ENCODE measurements around the gene LCP1.

The LCP1 gene

DNA sequence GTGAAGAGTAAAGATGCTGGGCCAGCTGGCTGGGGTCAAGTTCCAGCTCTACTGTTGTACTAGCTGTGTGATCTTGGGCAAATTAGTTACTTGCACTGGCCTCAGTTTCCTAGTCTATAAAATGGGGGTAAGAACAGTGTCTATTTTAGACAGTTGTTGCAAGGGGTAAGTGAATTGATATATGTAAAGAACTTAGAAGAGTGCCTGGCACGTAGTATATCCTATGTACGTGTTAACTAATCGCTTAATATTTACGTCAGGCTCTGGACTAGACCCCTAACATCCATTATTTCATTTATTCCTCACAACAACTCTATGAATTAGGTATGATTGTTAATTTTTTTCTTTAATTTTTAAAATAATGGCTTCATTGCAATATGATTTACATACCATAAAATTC lies 3.7 kb upstream of the LCP1 start:
- no peak for DNase-seq (ENCODE audit: low read depth in 1 of 2, low spot score in 1 of 2)
- no peaks in the 10 kb centered on the region for H3K27me3 ChIP-seq (ENCODE audit: insufficient read depth, poor library complexity, severe bottlenecking)
- no peak for TF ChIP-seq GABPA (IDR thresholded peaks at IDR 0.05; ENCODE audit: low read depth)
- no peak for TF ChIP-seq POLR2AphosphoS5 (IDR thresholded peaks at IDR 0.05; ENCODE audit: low read depth)
- TF ChIP-seq, protein P1, sequence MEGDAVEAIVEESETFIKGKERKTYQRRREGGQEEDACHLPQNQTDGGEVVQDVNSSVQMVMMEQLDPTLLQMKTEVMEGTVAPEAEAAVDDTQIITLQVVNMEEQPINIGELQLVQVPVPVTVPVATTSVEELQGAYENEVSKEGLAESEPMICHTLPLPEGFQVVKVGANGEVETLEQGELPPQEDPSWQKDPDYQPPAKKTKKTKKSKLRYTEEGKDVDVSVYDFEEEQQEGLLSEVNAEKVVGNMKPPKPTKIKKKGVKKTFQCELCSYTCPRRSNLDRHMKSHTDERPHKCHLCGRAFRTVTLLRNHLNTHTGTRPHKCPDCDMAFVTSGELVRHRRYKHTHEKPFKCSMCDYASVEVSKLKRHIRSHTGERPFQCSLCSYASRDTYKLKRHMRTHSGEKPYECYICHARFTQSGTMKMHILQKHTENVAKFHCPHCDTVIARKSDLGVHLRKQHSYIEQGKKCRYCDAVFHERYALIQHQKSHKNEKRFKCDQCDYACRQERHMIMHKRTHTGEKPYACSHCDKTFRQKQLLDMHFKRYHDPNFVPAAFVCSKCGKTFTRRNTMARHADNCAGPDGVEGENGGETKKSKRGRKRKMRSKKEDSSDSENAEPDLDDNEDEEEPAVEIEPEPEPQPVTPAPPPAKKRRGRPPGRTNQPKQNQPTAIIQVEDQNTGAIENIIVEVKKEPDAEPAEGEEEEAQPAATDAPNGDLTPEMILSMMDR (IDR thresholded peaks at IDR 0.05; ENCODE audit: insufficient read depth, low read length), result no peak
- TF ChIP-seq, protein P2, sequence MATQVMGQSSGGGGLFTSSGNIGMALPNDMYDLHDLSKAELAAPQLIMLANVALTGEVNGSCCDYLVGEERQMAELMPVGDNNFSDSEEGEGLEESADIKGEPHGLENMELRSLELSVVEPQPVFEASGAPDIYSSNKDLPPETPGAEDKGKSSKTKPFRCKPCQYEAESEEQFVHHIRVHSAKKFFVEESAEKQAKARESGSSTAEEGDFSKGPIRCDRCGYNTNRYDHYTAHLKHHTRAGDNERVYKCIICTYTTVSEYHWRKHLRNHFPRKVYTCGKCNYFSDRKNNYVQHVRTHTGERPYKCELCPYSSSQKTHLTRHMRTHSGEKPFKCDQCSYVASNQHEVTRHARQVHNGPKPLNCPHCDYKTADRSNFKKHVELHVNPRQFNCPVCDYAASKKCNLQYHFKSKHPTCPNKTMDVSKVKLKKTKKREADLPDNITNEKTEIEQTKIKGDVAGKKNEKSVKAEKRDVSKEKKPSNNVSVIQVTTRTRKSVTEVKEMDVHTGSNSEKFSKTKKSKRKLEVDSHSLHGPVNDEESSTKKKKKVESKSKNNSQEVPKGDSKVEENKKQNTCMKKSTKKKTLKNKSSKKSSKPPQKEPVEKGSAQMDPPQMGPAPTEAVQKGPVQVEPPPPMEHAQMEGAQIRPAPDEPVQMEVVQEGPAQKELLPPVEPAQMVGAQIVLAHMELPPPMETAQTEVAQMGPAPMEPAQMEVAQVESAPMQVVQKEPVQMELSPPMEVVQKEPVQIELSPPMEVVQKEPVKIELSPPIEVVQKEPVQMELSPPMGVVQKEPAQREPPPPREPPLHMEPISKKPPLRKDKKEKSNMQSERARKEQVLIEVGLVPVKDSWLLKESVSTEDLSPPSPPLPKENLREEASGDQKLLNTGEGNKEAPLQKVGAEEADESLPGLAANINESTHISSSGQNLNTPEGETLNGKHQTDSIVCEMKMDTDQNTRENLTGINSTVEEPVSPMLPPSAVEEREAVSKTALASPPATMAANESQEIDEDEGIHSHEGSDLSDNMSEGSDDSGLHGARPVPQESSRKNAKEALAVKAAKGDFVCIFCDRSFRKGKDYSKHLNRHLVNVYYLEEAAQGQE (IDR thresholded peaks at IDR 0.05; ENCODE audit: insufficient replicate concordance, low read depth), result no peak
- TF ChIP-seq SPI1 (IDR thresholded peaks at IDR 0.05; ENCODE audit: borderline replicate concordance, low read depth), result no peak

DNA sequence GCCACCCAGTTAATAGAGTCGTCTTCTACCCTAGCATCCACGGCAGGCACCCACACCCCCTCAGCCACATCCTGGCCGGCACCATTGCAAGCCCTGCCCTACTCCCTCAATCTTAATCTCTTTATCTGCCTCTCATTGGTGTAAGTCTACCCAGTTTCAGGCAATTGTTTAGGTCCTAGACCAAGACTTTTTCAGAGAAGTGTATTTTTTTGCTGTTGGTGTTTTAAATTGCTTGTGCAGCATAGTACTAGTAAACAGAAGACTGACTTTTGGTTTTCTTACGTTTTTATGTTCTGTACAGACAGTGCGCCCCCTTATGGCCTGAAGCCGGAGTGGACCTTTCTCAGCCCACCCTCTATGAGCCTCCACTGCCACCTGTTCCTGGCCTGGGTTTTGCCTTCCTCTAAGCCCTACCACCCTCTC lies 2.3 kb upstream of the LCP1 start:
- Histone ChIP-seq H3K27ac (replicated peaks) (peak overlapping the region; percentile 22; the same call in 1 of the 2 replicates), H3K27me3 (ENCODE audit: insufficient read depth, poor library complexity, severe bottlenecking) (no peaks in the 10 kb centered on the region), H3K4me3 (replicated peaks; ENCODE audit: insufficient read depth, low read length) (no peak overlapping the region)
- TF ChIP-seq SPI1 (IDR thresholded peaks at IDR 0.05; ENCODE audit: borderline replicate concordance, low read depth), result no peak
- TF ChIP-seq, protein P1 (IDR thresholded peaks at IDR 0.05; ENCODE audit: insufficient read depth, low read length), result peak; percentile 70
- peak; percentile 28 to 81 for DNase-seq (ENCODE audit: low read depth in 1 of 2, low spot score in 1 of 2)

More for the DNA sequence above, 3.7 kb upstream of the LCP1 start:
- Histone ChIP-seq H3K4me3 (replicated peaks; ENCODE audit: insufficient read depth, low read length) (no peak overlapping the region), H3K27ac (replicated peaks) (no peak overlapping the region)

DNA sequence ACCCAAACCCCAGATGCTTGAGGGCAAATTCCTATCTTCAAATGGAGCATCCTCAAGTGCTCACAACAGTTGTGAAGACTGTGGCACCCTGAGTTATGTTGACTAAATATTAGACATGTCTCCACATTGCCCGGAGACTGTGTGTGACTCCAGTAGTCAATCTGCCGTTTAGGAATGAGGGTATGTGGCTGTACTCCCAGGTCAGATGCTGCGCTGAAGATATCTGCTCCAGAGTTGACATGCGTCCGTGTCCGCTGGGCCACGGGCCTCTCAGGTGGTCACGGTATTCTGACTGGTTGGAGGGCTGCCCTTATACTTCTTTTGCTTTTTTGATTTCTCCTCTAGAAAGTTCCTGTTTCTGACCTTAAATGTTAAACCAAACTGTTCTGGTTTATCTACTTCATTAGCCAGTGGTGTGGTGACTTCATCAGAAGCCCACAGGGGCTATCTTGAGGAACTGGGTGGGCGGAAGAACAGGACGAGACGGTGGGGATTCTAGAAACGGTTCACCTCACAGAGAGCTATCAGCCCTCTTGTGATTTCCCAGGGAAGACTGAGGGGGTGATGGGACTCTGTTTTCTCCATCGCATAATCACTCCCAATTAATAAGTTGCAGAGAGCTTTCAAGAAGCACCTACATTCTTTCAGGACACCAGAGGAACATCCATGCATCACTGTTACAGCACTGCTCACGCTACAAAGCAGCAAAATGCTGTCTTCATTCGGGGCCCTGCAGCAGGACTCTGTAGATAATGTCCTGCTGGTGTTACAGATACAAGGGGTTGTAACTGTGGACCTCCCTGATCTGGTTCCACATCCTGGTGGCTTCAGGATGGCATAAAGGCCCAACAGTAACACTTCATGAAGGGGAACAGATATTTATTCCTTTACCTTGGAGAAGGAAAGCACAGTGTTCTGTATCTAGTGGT lies 1.3 kb upstream of the LCP1 start:
- Histone ChIP-seq H3K27me3 (ENCODE audit: insufficient read depth, poor library complexity, severe bottlenecking) (no peaks in the 10 kb centered on the region), H3K27ac (replicated peaks) (peak overlapping the region; percentile 92), H3K4me3 (replicated peaks; ENCODE audit: insufficient read depth, low read length) (no peak overlapping the region)
- DNase-seq (ENCODE audit: low read depth in 1 of 2, low spot score in 1 of 2), result no peak
- TF ChIP-seq SPI1 (IDR thresholded peaks at IDR 0.05; ENCODE audit: borderline replicate concordance, low read depth) (no peak), GABPA (IDR thresholded peaks at IDR 0.05; ENCODE audit: low read depth) (no peak), POLR2AphosphoS5 (IDR thresholded peaks at IDR 0.05; ENCODE audit: low read depth) (no peak)
- TF ChIP-seq, protein P1 (IDR thresholded peaks at IDR 0.05; ENCODE audit: insufficient read depth, low read length), result no peak
- TF ChIP-seq, protein P2 (IDR thresholded peaks at IDR 0.05; ENCODE audit: insufficient replicate concordance, low read depth), result no peak

Data from HL-60 (cell line).